Activated CD4-positive, alpha-beta T cell treated with anti-CD3 and anti-CD28 coated beads for 36 hours (primary cell): ENCODE results near the gene CTDSP2. TPM values are rescaled to one million over a fixed set of nuclear protein-coding genes. Genes with fewer than 3 reads are reported as not detected.
"Not testable (repeated sequence)": the region's sequence is repeated elsewhere in the genome, so short reads cannot be mapped to it uniquely, and the experiment has no call there.

Experiments
- ATAC-seq: fragments of 200-7000 bp; cut with Tn5 transposase; one replicate; pipeline ENCODE4 v1.10.0; 2021; ENCODE audit warnings: mild to moderate bottlenecking, moderate library complexity
- CTCF ChIA-PET: fragments of 350-600 bp; sonication (Branson Sonifier 250); formaldehyde crosslinking; loops from one replicate; lab custom pipeline; 2021; ENCODE audit warnings: antibody characterized with exemption; lab: Charles Lee
- POLR2A ChIA-PET: fragments of 350-600 bp; sonication (Branson Sonifier 250); formaldehyde crosslinking; loops from one replicate; lab custom pipeline; 2021; ENCODE audit warnings: antibody characterized with exemption, inconsistent platforms; lab: Charles Lee
- DNase-seq: peaks from one replicate; pipeline ENCODE4 v3.0.0-alpha.2; 2020
- H3K27ac Mint-ChIP-seq: one replicate; pipeline ENCODE4 v1.8.0; 2021; ENCODE audit warnings: mixed read lengths
- H3K27me3 Mint-ChIP-seq: one replicate; pipeline ENCODE4 v1.8.0; 2021; ENCODE audit warnings: mixed read lengths
- H3K36me3 Mint-ChIP-seq: one replicate; pipeline ENCODE4 v1.8.0; 2021; ENCODE audit warnings: low read depth, mixed read lengths
- H3K4me1 Mint-ChIP-seq: one replicate; pipeline ENCODE4 v1.8.0; 2021; ENCODE audit warnings: mixed read lengths
- H3K4me3 Mint-ChIP-seq: one replicate; pipeline ENCODE4 v1.8.0; 2021; ENCODE audit warnings: mild to moderate bottlenecking, moderate library complexity, mixed read lengths
- H3K9me3 Mint-ChIP-seq: one replicate; pipeline ENCODE4 v1.8.0; 2021; ENCODE audit warnings: low read depth, mixed read lengths
- intact Hi-C, 2 experiments: fragments of 100-400 bp; cut with DNase I in 1 of 2; cut with micrococcal nuclease in 1 of 2; formaldehyde crosslinking; loops; one replicate each; pipeline versions ENCODE4 v1.14.2 to v1.15.1; 2022 to 2024; cut with DNase I, micrococcal nuclease
- total RNA-seq, 2 experiments: library from RNA; stranded (reverse); gene quantifications; one replicate each; pipeline ENCODE4 v1.2.3, GENCODE V29; 2021

Gene CTDSP2
- total RNA-seq, 2 experiments from 2014 or later: 80.9 to 85.4 TPM

- Mint-ChIP-seq H3K9me3 (no peaks in the 10 kb centered on the region), H3K4me1 (peaks cover 7% of the 10 kb centered on the region), H3K36me3 (no peaks in the 10 kb centered on the region), H3K27me3 (peaks cover 2% of the 10 kb centered on the region), H3K4me3 (peak overlapping the region; percentile 66), H3K27ac (peak overlapping the region; percentile 74)
- CTCF ChIA-PET: interaction anchor here (0.7 to 3.9 kb wide), 17 partner anchors 9 to 65 kb away, joined by 3 to 21 read pairs (median 6); partner anchors contain the start of gene CTDSP2
- intact Hi-C loops: loop anchor here (2.0 kb wide), 3 partner anchors 18 to 34 kb away; partner anchors contain the start of gene CTDSP2 (in 1 of the 2)
- POLR2A ChIA-PET: interaction anchor here (0.8 to 1.4 kb wide), 6 partner anchors 14 to 29 kb away, joined by 3 to 6 read pairs (median 3); partner anchors contain the start of gene CTDSP2
- DNase-seq (peak; percentile 84), ATAC-seq (peak; percentile 96)
Measured at GRCh38 chr12:57865084-57865751, 18.7 kb upstream of the CTDSP2 start.

- ChIA-PET POLR2A (interaction anchor here (0.8 to 1.4 kb wide), 5 partner anchors 13 to 29 kb away, joined by 3 to 6 read pairs (median 3); no protein-coding TSS in a partner anchor), CTCF (interaction anchor here (0.7 to 3.9 kb wide), 16 partner anchors 10 to 61 kb away, joined by 3 to 21 read pairs (median 6); partner anchors contain the start of gene CTDSP2)
- Mint-ChIP-seq H3K9me3 (no peaks in the 10 kb centered on the region), H3K4me3 (peak overlapping the region; percentile 53), H3K4me1 (peaks cover 7% of the 10 kb centered on the region), H3K27ac (peak overlapping the region; percentile 58), H3K27me3 (peaks cover 2% of the 10 kb centered on the region), H3K36me3 (no peaks in the 10 kb centered on the region)
- intact Hi-C loops: loop anchor here (2.0 kb wide), 3 partner anchors 18 to 34 kb away; partner anchors contain the start of gene CTDSP2 (in 1 of the 2)
- DNase-seq: no peak
- peak; percentile 28 for ATAC-seq
Measured at GRCh38 chr12:57864442-57865083, 18.0 kb upstream of the CTDSP2 start.

- ATAC-seq: no peak
- peaks cover 2% of the 10 kb centered on the region for H3K27me3 Mint-ChIP-seq
- POLR2A ChIA-PET: interaction anchor here (1.4 kb wide), 1 partner anchor 21 kb away, joined by 6 read pairs; no protein-coding TSS in a partner anchor
- H3K27ac Mint-ChIP-seq: no peak overlapping the region
- DNase-seq: no peak
- CTCF ChIA-PET: interaction anchor here (2.0 to 3.9 kb wide), 3 partner anchors 15 to 41 kb away, joined by 9 to 21 read pairs (median 10); partner anchors contain the start of gene CTDSP2
- H3K4me3 Mint-ChIP-seq: no peak overlapping the region
- peaks cover 7% of the 10 kb centered on the region for H3K4me1 Mint-ChIP-seq
- no peaks in the 10 kb centered on the region for H3K36me3 Mint-ChIP-seq
- intact Hi-C loops: loop anchor here (2.0 kb wide), 3 partner anchors 17 to 35 kb away; partner anchors contain the start of gene CTDSP2 (in 1 of the 2)
- no peaks in the 10 kb centered on the region for H3K9me3 Mint-ChIP-seq
Measured at GRCh38 chr12:57863676-57864075, 17.1 kb upstream of the CTDSP2 start.

GRCh38 chr12:57861967-57862366, 15.4 kb upstream of the CTDSP2 start:
- Mint-ChIP-seq H3K9me3 (no peaks in the 10 kb centered on the region), H3K27ac (no peak overlapping the region), H3K4me1 (peaks cover 7% of the 10 kb centered on the region), H3K4me3 (no peak overlapping the region), H3K27me3 (peaks cover 2% of the 10 kb centered on the region), H3K36me3 (no peaks in the 10 kb centered on the region)
- no peak for DNase-seq
- ChIA-PET CTCF (interaction anchor here (0.7 to 1.7 kb wide), 6 partner anchors 9 to 45 kb away, joined by 3 to 4 read pairs (median 3); no protein-coding TSS in a partner anchor), POLR2A (no interaction called here)
- intact Hi-C loops: no loop called here
- no peak for ATAC-seq

- DNase-seq, H3K9me3 Mint-ChIP-seq, intact Hi-C loops, H3K27ac Mint-ChIP-seq, H3K36me3 Mint-ChIP-seq, H3K4me1 Mint-ChIP-seq, ATAC-seq, H3K27me3 Mint-ChIP-seq, POLR2A ChIA-PET, H3K4me3 Mint-ChIP-seq: not testable (repeated sequence)
- CTCF ChIA-PET: interaction anchor here (1.0 to 1.7 kb wide), 2 partner anchors 9 to 39 kb away, joined by 3 to 4 read pairs; no protein-coding TSS in a partner anchor
Measured at GRCh38 chr12:57860883-57861282, 14.4 kb upstream of the CTDSP2 start.

- Mint-ChIP-seq H3K4me1 (peaks cover 1% of the 10 kb centered on the region), H3K9me3 (no peaks in the 10 kb centered on the region), H3K27me3 (no peaks in the 10 kb centered on the region), H3K4me3 (no peak overlapping the region), H3K27ac (no peak overlapping the region), H3K36me3 (no peaks in the 10 kb centered on the region)
- intact Hi-C loops: no loop called here
- ATAC-seq (no peak), DNase-seq (no peak)
- ChIA-PET POLR2A (no interaction called here), CTCF (interaction anchor here (1.0 kb wide), 1 partner anchor 25 kb away, joined by 3 read pairs; no protein-coding TSS in a partner anchor)
Measured at GRCh38 chr12:57859121-57859520, 12.6 kb upstream of the CTDSP2 start.

- CTCF ChIA-PET: interaction anchor here (0.7 to 1.0 kb wide), 2 partner anchors 24 to 56 kb away, joined by 3 read pairs; no protein-coding TSS in a partner anchor
- H3K27me3 Mint-ChIP-seq, DNase-seq, H3K36me3 Mint-ChIP-seq, H3K4me1 Mint-ChIP-seq, H3K4me3 Mint-ChIP-seq, intact Hi-C loops, H3K27ac Mint-ChIP-seq, POLR2A ChIA-PET, ATAC-seq, H3K9me3 Mint-ChIP-seq: not testable (repeated sequence)
Measured at GRCh38 chr12:57858123-57858522, 11.6 kb upstream of the CTDSP2 start.

GRCh38 chr12:57854965-57855364, 8.4 kb upstream of the CTDSP2 start:
- H3K27ac Mint-ChIP-seq: no peak overlapping the region
- peaks cover 11% of the 10 kb centered on the region for H3K27me3 Mint-ChIP-seq
- ChIA-PET CTCF (interaction anchor here (0.7 kb wide), 1 partner anchor 51 kb away, joined by 3 read pairs; no protein-coding TSS in a partner anchor), POLR2A (no interaction called here)
- H3K4me3 Mint-ChIP-seq: no peak overlapping the region
- DNase-seq: no peak
- ATAC-seq: no peak
- intact Hi-C loops: no loop called here
- H3K9me3 Mint-ChIP-seq: no peaks in the 10 kb centered on the region
- H3K4me1 Mint-ChIP-seq: peaks cover 30% of the 10 kb centered on the region
- H3K36me3 Mint-ChIP-seq: no peaks in the 10 kb centered on the region

GRCh38 chr12:57853864-57854556, 7.5 kb upstream of the CTDSP2 start:
- Mint-ChIP-seq H3K9me3 (no peaks in the 10 kb centered on the region), H3K4me1 (peaks cover 30% of the 10 kb centered on the region), H3K27me3 (peaks cover 11% of the 10 kb centered on the region), H3K4me3 (no peak overlapping the region), H3K27ac (no peak overlapping the region), H3K36me3 (no peaks in the 10 kb centered on the region)
- ChIA-PET CTCF (interaction anchor here (0.6 to 1.6 kb wide), 7 partner anchors 8 to 136 kb away, joined by 3 to 4 read pairs (median 3); no protein-coding TSS in a partner anchor), POLR2A (no interaction called here)
- ATAC-seq: peak; percentile 35
- intact Hi-C loops: no loop called here
- no peak for DNase-seq

- POLR2A ChIA-PET: no interaction called here
- no peak overlapping the region for H3K4me3 Mint-ChIP-seq
- H3K36me3 Mint-ChIP-seq: no peaks in the 10 kb centered on the region
- CTCF ChIA-PET: interaction anchor here (0.6 to 2.1 kb wide), 8 partner anchors 9 to 306 kb away, joined by 3 to 7 read pairs (median 4); partner anchors contain the start of gene DCTN2
- DNase-seq: no peak
- H3K9me3 Mint-ChIP-seq: no peaks in the 10 kb centered on the region
- H3K27me3 Mint-ChIP-seq: peaks cover 11% of the 10 kb centered on the region
- H3K27ac Mint-ChIP-seq: no peak overlapping the region
- ATAC-seq: no peak
- H3K4me1 Mint-ChIP-seq: peaks cover 33% of the 10 kb centered on the region
- intact Hi-C loops: no loop called here
Measured at GRCh38 chr12:57852620-57853500, 6.3 kb upstream of the CTDSP2 start.
